Measurements from ENCODE around the gene SUSD3.

DNA sequence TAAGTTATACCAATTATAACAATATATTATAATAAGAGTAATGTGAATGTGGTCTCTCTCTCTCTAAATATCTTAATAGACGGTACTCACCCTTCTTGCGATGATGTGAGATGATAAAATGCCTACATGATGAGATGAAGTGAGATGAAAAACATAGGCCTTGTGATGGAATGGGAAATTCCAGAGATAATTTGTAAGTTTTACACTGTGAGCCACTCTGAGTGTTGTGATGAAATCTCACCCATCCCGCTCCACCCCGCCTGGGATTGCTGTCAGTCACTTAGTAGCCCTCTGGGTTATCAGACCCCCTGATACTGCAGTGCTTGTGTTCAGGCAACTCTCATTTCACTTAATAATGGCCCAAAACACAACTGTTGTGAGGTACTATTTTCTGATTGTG, 10.5 kb downstream of the SUSD3 start:
- TF ChIP-seq POLR2A (IDR thresholded peaks at IDR 0.05; ENCODE audit: low read depth, low read length) (no peak), SPI1 (IDR thresholded peaks at IDR 0.05; ENCODE audit: low read depth, low read length) (no peak), POLR2AphosphoS5 (IDR thresholded peaks at IDR 0.05; ENCODE audit: low read depth, low read length) (no peak), TAF1 (IDR thresholded peaks at IDR 0.05; ENCODE audit: low read depth, low read length) (no peak), POU2F2 (IDR thresholded peaks at IDR 0.05; ENCODE audit: low read depth, low read length) (no peak)

Data from GM12891 (cell line).